Gastroesophageal sphincter (tissue), 4 donors: Measurements from ENCODE around the gene SIRT4. TPM values are rescaled to one million over a fixed set of nuclear protein-coding genes. Genes with fewer than 3 reads are reported as not detected.

Experiments
- ATAC-seq: fragments of 150-250 bp; one replicate; pipeline ENCODE4 v1.9.1; 2016; ENCODE audit warnings: mild to moderate bottlenecking, moderate library complexity
- H3K27ac ChIP-seq, 4 donors: fragments of 200-600 bp; sonication (generic) in 3 of 4; 1 replicate in 3 of 4; 2 replicates in 1 of 4; pipeline ENCODE4 v1.5.1; 2016 to 2019
- H3K27me3 ChIP-seq: fragments of 200-600 bp; sonication (generic); one replicate; pipeline ENCODE4 v1.5.1; 2019
- H3K36me3 ChIP-seq, 2 donors: fragments of 200-600 bp; sonication (generic); one replicate each; pipeline ENCODE4 v1.5.1; 2019; ENCODE audit warnings: control low read depth in 1 of 2
- H3K4me1 ChIP-seq, 3 donors: fragments of 200-600 bp; sonication (generic); 1 replicate in 2 of 3; 2 replicates in 1 of 3; pipeline ENCODE4 v1.5.1; 2016 to 2019; ENCODE audit warnings: control low read depth in 2 of 3
- H3K4me3 ChIP-seq, 2 donors: fragments of 200-600 bp; sonication (generic); one replicate each; pipeline ENCODE4 v1.5.1; 2019; ENCODE audit warnings: mild to moderate bottlenecking in 1 of 2, moderate library complexity in 1 of 2
- H3K9me3 ChIP-seq, 3 donors: fragments of 200-600 bp; sonication (generic); one replicate each; pipeline ENCODE4 v1.5.1; 2017 to 2019; ENCODE audit warnings: control low read depth in 2 of 3
- EP300 ChIP-seq: sonication (generic); formaldehyde crosslinking; IDR thresholded peaks from one replicate; pipeline ENCODE4 v1.6.1; 2017; ENCODE audit warnings: antibody characterized with exemption, mild to moderate bottlenecking
- POLR2A ChIP-seq, 2 donors: fragments of 450-650 bp; IDR thresholded peaks; one replicate each; pipeline ENCODE4 v1.6.1; 2017; ENCODE audit warnings: antibody characterized with exemption in 2 of 2, mild to moderate bottlenecking in 2 of 2, moderate library complexity in 1 of 2
- POLR2AphosphoS5 ChIP-seq: sonication (generic); formaldehyde crosslinking; IDR thresholded peaks from one replicate; pipeline ENCODE4 v1.6.1; 2017; ENCODE audit warnings: antibody characterized with exemption
- WGBS, 2 donors: methylation state at CpG; one replicate each; pipeline ENCODE4 v1.1.5; 2018; ENCODE audit warnings: low coverage in 1 of 2; 5-methylcytosine and 5-hydroxymethylcytosine counted together
- total RNA-seq, 4 donors: library from RNA; depleted of rRNA; stranded (reverse); fragments of >200 nt; gene quantifications; one replicate each; pipeline ENCODE4 v1.1.0, GENCODE V29; 2016
- TF ChIP-seq, protein P1 (sequence below), 4 experiments: fragments of 200-600 bp in 2 of 4; fragments of 450-650 bp in 2 of 4; sonication (generic) in 1 of 4; IDR thresholded peaks; one replicate each; pipeline ENCODE4 v1.5.1; 2017 to 2019; ENCODE audit warnings: antibody characterized with exemption in 4 of 4, mild to moderate bottlenecking in 2 of 4, moderate library complexity in 2 of 4

The SIRT4 gene
- total RNA-seq, 4 donors from 2014 or later = 0.67 to 3.9 (median 3.7) TPM

DNA sequence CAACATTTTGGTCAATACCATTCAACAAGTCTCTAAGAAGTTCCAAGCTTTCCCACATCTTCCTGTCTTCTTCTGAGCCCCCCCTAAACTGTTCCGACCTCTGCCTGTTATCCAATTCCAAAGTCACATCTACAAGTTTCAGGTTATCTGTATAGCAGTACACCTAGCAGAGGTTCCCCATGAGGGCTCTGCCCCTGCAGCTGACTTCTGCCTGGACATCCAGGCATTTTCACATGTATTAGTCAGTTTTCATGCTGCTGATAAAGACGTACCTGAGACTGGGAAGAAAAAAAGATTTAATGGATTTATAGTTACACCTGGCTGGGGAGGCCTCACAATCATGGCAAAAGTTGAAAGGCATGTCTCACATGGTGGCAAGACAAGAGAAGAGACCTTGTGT lies 35.6 kb downstream of the SIRT4 start:
- Histone ChIP-seq H3K36me3 (no peaks in the 10 kb centered on the region), H3K4me3 (no peak overlapping the region), H3K27ac (no peak overlapping the region), H3K9me3 (no peaks in the 10 kb centered on the region), H3K27me3 (peaks cover 21% of the 10 kb centered on the region), H3K4me1 (no peaks in the 10 kb centered on the region)
- 80% methylated on average over 1 to 2 of the region's 2 CpGs for WGBS, 2 donors
- ATAC-seq = no peak
- TF ChIP-seq EP300 (no peak), POLR2AphosphoS5 (no peak), POLR2A (IDR thresholded peaks at IDR 0.05) (no peak)
- TF ChIP-seq, protein P1, sequence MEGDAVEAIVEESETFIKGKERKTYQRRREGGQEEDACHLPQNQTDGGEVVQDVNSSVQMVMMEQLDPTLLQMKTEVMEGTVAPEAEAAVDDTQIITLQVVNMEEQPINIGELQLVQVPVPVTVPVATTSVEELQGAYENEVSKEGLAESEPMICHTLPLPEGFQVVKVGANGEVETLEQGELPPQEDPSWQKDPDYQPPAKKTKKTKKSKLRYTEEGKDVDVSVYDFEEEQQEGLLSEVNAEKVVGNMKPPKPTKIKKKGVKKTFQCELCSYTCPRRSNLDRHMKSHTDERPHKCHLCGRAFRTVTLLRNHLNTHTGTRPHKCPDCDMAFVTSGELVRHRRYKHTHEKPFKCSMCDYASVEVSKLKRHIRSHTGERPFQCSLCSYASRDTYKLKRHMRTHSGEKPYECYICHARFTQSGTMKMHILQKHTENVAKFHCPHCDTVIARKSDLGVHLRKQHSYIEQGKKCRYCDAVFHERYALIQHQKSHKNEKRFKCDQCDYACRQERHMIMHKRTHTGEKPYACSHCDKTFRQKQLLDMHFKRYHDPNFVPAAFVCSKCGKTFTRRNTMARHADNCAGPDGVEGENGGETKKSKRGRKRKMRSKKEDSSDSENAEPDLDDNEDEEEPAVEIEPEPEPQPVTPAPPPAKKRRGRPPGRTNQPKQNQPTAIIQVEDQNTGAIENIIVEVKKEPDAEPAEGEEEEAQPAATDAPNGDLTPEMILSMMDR (IDR thresholded peaks at IDR 0.05) = no peak

DNA sequence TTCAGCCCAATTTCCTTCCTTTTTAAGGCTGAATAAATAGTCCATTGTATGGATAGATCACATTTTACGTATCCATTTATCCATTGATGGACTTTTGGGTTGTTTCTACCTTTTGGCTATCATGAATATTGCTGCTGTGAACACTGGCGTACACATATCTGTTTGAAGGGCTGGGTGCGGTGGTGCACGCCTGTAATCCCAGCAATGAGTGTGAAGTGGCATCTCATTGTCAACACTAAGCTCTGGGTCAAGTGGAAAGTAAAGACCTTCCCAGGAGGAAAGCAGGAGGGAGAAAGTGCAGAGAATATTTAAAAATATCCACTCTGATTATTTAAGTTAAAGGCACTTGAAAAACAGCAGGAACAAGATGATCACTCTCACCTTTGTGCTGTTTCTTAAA lies 37.1 kb downstream of the SIRT4 start:
- WGBS, 2 donors = 58% methylated on average over 2 of the region's 4 CpGs; no CpG with 5 or more reads in 1 of the 2 donors
- no peak for ATAC-seq
- Histone ChIP-seq H3K27me3 (peaks cover 24% of the 10 kb centered on the region), H3K36me3 (no peaks in the 10 kb centered on the region), H3K27ac (no peak overlapping the region), H3K9me3 (no peaks in the 10 kb centered on the region), H3K4me1 (no peaks in the 10 kb centered on the region), H3K4me3 (no peak overlapping the region)
- TF ChIP-seq POLR2AphosphoS5 = no peak
- TF ChIP-seq POLR2A (IDR thresholded peaks at IDR 0.05) = no peak

GRCh38 chr12:120342175-120343038 lies 40.3 kb downstream of the SIRT4 start:
- Histone ChIP-seq H3K9me3 (no peaks in the 10 kb centered on the region), H3K4me3 (no peak overlapping the region), H3K27ac (no peak overlapping the region), H3K4me1 (no peaks in the 10 kb centered on the region), H3K36me3 (no peaks in the 10 kb centered on the region), H3K27me3 (peaks cover 24% of the 10 kb centered on the region)
- no peak for TF ChIP-seq EP300
- TF ChIP-seq POLR2AphosphoS5 = no peak
- TF ChIP-seq, protein P1 (IDR thresholded peaks at IDR 0.05) = no peak
- no peak for TF ChIP-seq POLR2A (IDR thresholded peaks at IDR 0.05)
- WGBS, 2 donors = 43 to 56% methylated on average over 1 to 6 of the region's 30 CpGs
- ATAC-seq = no peak

DNA sequence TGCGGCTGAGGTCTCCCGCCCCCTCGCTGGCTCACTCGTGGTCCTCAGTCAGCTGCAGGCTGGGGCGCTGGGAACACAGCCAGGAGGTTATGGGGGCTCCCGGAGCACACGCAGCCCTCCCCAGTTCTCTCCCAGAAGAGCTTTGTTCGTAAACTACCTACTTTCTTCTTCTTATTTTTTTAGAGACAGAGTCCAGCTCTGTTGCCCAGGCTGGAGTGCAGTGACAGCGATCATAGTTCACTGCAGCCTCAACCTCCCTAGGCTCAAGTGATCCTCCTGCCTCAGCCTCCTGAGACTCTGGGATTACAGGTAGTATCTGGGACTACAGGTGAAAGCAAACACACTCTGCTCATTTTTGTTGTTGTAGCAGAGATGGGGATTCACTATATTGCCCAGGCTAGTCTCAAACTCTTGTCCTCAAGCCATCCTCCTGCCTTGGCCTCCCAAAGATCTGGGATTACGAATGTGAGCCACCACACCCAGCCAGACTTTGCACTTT lies 41.0 kb downstream of the SIRT4 start:
- H3K4me3 ChIP-seq = no peak overlapping the region
- no peaks in the 10 kb centered on the region for H3K36me3 ChIP-seq
- peaks cover 24% of the 10 kb centered on the region for H3K27me3 ChIP-seq
- no peaks in the 10 kb centered on the region for H3K9me3 ChIP-seq
- no peak overlapping the region for H3K27ac ChIP-seq
- 55 to 100% methylated on average over 1 to 7 of the region's 10 CpGs for WGBS, 2 donors
- TF ChIP-seq, protein P1 (IDR thresholded peaks at IDR 0.05) = no peak
- no peak for TF ChIP-seq POLR2A (IDR thresholded peaks at IDR 0.05)
- TF ChIP-seq EP300 = no peak
- TF ChIP-seq POLR2AphosphoS5 = no peak
- H3K4me1 ChIP-seq = no peaks in the 10 kb centered on the region
- ATAC-seq = no peak

DNA sequence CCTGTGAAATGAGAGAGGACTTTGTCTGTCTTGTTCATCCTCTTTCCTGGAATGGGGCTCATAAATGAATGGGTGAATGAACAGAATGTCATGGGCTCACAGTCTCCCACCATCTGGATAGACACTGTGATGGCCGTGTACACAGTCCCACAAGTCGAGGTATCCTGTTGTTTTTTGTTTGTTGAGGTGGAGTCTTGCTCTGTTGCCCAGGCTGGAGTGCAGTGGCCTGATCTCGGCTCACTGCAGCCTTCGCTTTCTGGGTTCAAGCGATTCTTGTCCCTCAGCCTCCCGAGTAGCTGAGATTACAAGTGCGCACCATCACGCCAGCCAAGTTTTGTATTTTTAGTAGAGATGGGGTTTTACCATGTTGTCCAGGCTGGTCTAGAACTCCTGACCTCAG lies 41.6 kb downstream of the SIRT4 start:
- no peak overlapping the region for H3K27ac ChIP-seq
- H3K4me1 ChIP-seq = no peaks in the 10 kb centered on the region
- H3K9me3 ChIP-seq = no peaks in the 10 kb centered on the region
- WGBS, 2 donors = 80% methylated on average over 2 to 7 of the region's 8 CpGs
- TF ChIP-seq, protein P1 (IDR thresholded peaks at IDR 0.05) = no peak
- TF ChIP-seq POLR2AphosphoS5 = no peak
- TF ChIP-seq POLR2A (IDR thresholded peaks at IDR 0.05) = no peak
- TF ChIP-seq EP300 = no peak
- no peak for ATAC-seq
- H3K27me3 ChIP-seq = peaks cover 24% of the 10 kb centered on the region
- H3K4me3 ChIP-seq = no peak overlapping the region
- no peaks in the 10 kb centered on the region for H3K36me3 ChIP-seq
